ENCODE data around the gene EFNA1. TPM values are rescaled to one million over a fixed set of nuclear protein-coding genes. Genes with fewer than 3 reads are reported as not detected.

The EFNA1 gene
- total and polyA plus RNA-seq, 2 of the 13 experiments (the other 11 are each of a cell fraction or from before 2014, with no cell fraction given) = 81.8 to 874 TPM

DNA sequence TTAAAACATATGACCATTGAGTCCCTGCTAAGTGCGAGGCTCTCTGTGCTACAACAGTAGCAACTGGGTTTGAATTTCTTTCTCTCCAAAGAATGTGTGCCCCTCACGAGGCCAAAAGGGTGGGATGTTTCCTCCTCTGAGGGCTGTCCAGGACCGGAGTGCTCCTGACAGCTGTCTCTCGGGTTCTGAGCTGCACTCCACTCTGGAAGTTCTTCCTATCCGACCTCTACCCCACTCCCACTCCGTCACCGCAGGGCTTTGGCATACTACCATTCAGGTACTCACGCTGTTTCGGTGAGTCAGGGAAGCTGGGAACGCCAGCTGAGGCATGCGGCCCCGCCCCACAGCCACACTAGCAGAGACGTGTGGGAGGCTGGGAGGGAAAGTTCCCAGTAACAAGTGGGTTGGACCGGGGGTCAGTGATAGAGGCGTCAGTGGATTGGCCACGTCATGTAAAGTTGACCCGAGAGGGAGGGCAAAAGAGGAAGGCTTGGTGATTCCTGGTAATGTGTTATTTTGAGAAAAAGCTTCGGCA lies 7.3 kb downstream of the EFNA1 start (continued):
- TF ChIP-seq, protein P1, sequence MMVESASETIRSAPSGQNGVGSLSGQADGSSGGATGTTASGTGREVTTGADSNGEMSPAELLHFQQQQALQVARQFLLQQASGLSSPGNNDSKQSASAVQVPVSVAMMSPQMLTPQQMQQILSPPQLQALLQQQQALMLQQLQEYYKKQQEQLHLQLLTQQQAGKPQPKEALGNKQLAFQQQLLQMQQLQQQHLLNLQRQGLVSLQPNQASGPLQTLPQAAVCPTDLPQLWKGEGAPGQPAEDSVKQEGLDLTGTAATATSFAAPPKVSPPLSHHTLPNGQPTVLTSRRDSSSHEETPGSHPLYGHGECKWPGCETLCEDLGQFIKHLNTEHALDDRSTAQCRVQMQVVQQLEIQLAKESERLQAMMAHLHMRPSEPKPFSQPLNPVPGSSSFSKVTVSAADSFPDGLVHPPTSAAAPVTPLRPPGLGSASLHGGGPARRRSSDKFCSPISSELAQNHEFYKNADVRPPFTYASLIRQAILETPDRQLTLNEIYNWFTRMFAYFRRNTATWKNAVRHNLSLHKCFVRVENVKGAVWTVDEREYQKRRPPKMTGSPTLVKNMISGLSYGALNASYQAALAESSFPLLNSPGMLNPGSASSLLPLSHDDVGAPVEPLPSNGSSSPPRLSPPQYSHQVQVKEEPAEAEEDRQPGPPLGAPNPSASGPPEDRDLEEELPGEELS (CRISPR knock-in tag; IDR thresholded peaks at IDR 0.05) = no peak
- TF ChIP-seq BCLAF1 (IDR thresholded peaks at IDR 0.05) (no peak), TARDBP (CRISPR knock-in tag; IDR thresholded peaks at IDR 0.05) (peak; percentile 83), MAFG (CRISPR knock-in tag; IDR thresholded peaks at IDR 0.05) (no peak), ZNF234 (CRISPR knock-in tag; conservative IDR thresholded peaks at IDR 0.05) (no peak; the same call in 1 of the 2 replicates), KLF16 (CRISPR knock-in tag; IDR thresholded peaks at IDR 0.05) (peak in 1 of 2 experiments; percentile 70; a peak in 1 of 4 replicates), ZNF253 (CRISPR knock-in tag; IDR thresholded peaks at IDR 0.05; ENCODE audit: borderline replicate concordance) (no peak), KAT2B (IDR thresholded peaks at IDR 0.05; ENCODE audit: borderline replicate concordance, low read depth, low read length) (no peak), TBP (CRISPR knock-in tag; IDR thresholded peaks at IDR 0.05) (no peak), RAD51 (IDR thresholded peaks at IDR 0.05; ENCODE audit: borderline replicate concordance) (no peak), ZNF879 (CRISPR knock-in tag; IDR thresholded peaks at IDR 0.05) (no peak), ZNF3 (CRISPR knock-in tag; IDR thresholded peaks at IDR 0.05) (no peak), UBTF (CRISPR knock-in tag; IDR thresholded peaks at IDR 0.05) (no peak; the same call in 1 of the 2 replicates), HMGXB3 (CRISPR knock-in tag; IDR thresholded peaks at IDR 0.05; ENCODE audit: borderline replicate concordance) (peak; percentile 81; the same call in 1 of the 2 replicates), TCF12 (IDR thresholded peaks at IDR 0.05) (no peak), TCF12 (CRISPR knock-in tag; IDR thresholded peaks at IDR 0.05) (no peak)

All from HepG2 (cell line).